Astrocyte of the cerebellum (primary cell): ENCODE data around the gene MYH9.

Experiments
- DNase-seq: peaks from one replicate; pipeline ENCODE4 v3.0.0-alpha.2; 2011; ENCODE audit warnings: low read depth
- H3K4me3 ChIP-seq: 2 replicates; pipeline ENCODE4 v1.5.1; 2011; ENCODE audit warnings: mild to moderate bottlenecking, low read depth, low read length, moderate library complexity
- CTCF ChIP-seq: IDR thresholded peaks from 2 replicates; pipeline ENCODE4 v1.5.1; 2012; ENCODE audit warnings: low read length, low read depth, moderate library complexity, mild to moderate bottlenecking; ENCODE audit errors: missing control alignments
- in situ Hi-C: cut with HindIII; loops from 2 replicates; pipeline ENCODE4 v1.10.0; 2017; ENCODE audit warnings: low sequenced_read_pairs

Gene MYH9

DNA sequence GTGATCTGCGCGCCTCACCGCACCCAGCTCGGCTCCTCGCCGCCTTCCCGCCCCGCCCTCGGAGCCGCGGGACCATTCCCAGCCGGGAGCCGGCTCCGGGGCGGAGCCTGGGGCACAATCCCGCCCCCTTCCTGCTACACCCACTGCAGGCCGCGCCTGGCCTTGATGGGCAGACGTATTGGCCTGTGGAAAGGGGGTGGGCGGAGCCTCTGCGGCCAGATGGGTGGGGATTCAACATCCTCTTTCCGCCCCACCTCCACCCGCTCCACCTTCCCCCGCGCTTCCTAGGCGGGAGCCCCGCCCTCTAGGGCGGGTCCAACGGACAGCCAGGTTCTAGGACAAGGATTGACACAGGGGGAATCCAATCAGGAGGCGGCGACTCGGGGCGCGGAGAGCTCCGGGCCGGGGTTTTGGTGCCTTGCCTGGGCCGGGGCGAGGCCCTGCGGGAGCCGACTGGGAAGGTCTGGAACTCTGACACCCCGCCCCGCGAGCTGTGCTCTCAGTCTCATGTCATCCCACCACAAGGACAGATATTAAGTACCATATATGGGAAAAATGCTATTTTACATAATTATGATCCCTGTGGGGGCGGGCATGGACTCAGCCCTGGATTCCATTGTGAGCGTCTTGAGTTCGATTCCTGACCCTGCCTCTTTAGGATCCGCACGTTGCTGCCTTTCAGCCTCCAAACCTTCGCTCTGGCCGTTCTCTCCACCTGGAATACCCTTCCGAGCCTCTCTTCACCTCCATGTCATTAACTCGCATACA is at the start of gene MYH9:
MYH9 (minus strand) TSS at position 9 of the 768 bp plus-strand sequence. CDS start 38,731 bp downstream, outside the sequence.
- peak; percentile 99 for DNase-seq
- in situ Hi-C loops: no loop called here
- peak within 1 kb of the TSS; percentile 96 for H3K4me3 ChIP-seq
- TF ChIP-seq CTCF: no peak

- in situ Hi-C loops: no loop called here
- no peak for DNase-seq
- no peak for TF ChIP-seq CTCF
- H3K4me3 ChIP-seq: no peak overlapping the region
These were observed 48.0 kb upstream of the MYH9 start for GRCh38 chr22:36435516-36436415.

GRCh38 chr22:36433318-36434231 is 45.8 kb upstream of the MYH9 start:
- H3K4me3 ChIP-seq: no peak overlapping the region
- TF ChIP-seq CTCF: no peak
- in situ Hi-C loops: no loop called here
- no peak for DNase-seq

DNA sequence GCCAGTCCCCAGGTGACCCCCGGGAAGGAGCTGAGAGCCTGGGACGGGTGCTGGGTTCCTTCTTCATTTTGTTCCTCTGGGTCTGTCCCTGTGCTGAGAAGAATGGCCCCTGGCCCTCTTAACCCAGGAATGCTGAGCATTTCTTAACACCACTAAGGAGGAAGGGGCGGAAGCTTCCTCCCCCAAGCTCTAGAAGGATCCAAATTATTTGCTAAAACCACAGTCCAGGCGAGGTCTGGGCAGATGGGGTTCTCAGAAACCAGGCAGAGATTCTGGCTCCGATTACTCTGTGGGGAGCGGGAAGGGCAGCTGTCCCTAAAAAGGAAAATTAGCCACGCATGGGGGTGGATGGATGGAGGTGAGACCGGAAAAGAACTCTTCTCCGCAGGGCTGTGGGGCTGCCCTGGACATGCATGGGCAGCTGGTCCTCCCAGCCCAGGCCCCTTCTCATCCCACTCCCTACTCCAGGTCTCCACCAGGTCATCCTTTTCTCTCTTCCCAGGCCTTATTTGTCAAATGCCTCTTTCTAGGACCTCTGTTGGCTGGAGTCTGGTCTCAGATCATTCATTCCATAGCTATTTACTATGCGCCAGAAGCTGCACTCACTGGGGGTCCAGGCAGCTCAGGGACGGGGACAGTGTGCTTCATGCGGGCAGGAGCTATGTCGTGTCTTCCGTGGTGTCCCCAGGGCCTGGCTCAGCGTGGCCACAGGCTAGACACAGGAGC is 45.0 kb upstream of the MYH9 start:
- no peak overlapping the region for H3K4me3 ChIP-seq
- in situ Hi-C loops: no loop called here
- DNase-seq: peak; percentile 49
- TF ChIP-seq CTCF: no peak

- no peak for TF ChIP-seq CTCF
- DNase-seq: no peak
- in situ Hi-C loops: no loop called here
- H3K4me3 ChIP-seq: no peak overlapping the region
These were observed 44.2 kb upstream of the MYH9 start for GRCh38 chr22:36431977-36432376.
